ENCODE results near the gene SMG6.
"Not testable (repeated sequence)": the region's sequence is repeated elsewhere in the genome, so short reads cannot be mapped to it uniquely, and the experiment has no call there.

Gene SMG6

GRCh38 chr17:2019723-2020122, 283.9 kb downstream of the SMG6 start:
- no peak for DNase-seq

GRCh38 chr17:2018716-2019510, 284.7 kb downstream of the SMG6 start:
- no peak for DNase-seq

- DNase-seq, result no peak
Observed at GRCh38 chr17:2017274-2017941, 286.2 kb downstream of the SMG6 start.

- DNase-seq, result no peak
Observed at GRCh38 chr17:2016494-2016893, 287.1 kb downstream of the SMG6 start.

GRCh38 chr17:2015314-2015713, 288.3 kb downstream of the SMG6 start:
- no peak for DNase-seq

GRCh38 chr17:2013994-2014317, 289.6 kb downstream of the SMG6 start:
- no peak for DNase-seq

- not testable (repeated sequence) for DNase-seq
Observed at GRCh38 chr17:2013220-2013993, 290.2 kb downstream of the SMG6 start.

GRCh38 chr17:2012499-2012898, 291.1 kb downstream of the SMG6 start:
- DNase-seq, result no peak

GRCh38 chr17:2011411-2012371, 291.9 kb downstream of the SMG6 start:
- no peak for DNase-seq

Data from SIG-M5 (cell line).